ENCODE data around the gene SPPL3.
A peak's percentile ranks its signal among the peaks of the same experiment; 100 is the strongest.

Gene SPPL3

DNA sequence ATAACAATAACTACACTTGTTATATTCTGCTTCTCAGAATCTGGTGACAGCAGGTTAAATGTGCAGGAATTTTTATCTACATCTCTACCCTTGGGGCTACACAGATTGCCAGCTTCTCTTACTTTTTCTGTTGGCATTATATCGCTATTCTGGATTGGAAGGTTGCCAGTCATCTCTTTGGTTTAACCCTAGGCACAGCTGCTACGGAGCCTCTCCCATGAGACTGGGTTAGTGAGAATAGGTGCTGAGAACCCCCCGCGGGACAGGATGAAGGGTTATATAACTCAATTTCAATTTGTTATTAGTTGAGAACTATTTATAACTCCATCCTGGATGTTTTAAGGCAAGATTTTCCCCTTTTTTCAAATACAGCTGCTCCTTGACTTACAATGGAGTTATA lies 105.5 kb downstream of the SPPL3 start (continued):
- TF ChIP-seq ZNF366 (tag by site-specific recombination; conservative IDR thresholded peaks at IDR 0.05): no peak

DNA sequence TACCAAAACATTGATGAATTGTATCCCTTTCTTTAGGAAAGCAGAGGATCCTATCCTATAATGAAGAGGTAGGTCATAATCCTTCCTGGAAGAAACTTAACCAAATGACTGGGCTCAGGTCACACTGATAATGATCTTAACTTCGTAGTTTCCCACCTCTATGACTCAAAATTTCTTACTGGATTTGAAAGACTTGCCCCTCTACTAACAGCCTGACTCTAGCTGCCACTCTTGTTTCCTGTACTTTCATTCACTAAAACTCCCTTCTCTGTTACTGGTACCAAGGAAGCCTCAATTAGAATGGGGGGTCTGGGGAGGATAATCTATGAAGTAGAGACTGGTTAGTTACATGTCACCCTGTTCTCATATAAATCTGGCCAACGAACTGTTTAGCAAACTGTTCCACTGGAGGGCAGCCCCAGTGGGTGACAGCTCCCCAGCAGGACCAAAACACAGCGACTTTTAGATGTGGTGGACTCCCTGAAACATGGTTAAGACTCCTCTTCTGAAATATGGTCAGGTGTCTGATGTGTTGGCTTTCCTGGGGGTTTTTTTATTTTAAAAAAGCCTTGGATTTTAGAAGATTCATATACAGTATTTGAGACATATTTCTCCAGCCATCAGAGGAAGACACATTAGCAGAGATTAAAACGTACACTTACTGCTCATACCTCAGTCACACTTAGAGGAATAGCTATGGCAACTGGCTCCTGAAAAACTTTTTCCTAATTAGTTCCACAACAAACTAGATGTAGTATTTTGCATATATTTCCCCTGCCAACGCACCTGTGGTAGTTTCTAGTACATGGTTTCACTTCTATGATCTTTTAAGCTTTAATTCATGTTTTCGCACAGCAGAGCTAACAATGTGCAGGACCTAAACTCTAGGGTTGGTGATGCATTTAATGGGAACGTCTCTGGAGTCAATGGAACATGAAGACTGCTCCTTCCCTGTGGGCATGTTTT lies 106.2 kb downstream of the SPPL3 start:
- POLR2A ChIA-PET: no interaction called here
- no peak for TF ChIP-seq SP7 (tag by site-specific recombination; IDR thresholded peaks at IDR 0.05)
- no peak for TF ChIP-seq ZNF544 (tag by site-specific recombination; IDR thresholded peaks at IDR 0.05)
- Histone ChIP-seq H3K9me3 (ENCODE audit: control insufficient read depth, insufficient read depth, low read depth, low read length) (no peaks in the 10 kb centered on the region), H3K27ac (ENCODE audit: extremely low read depth, low read depth, low read length) (no peak overlapping the region), H3K4me1 (ENCODE audit: control insufficient read depth, insufficient read depth, low read length) (no peaks in the 10 kb centered on the region), H3K4me3 (ENCODE audit: low read depth, low read length) (no peak overlapping the region), H3K36me3 (ENCODE audit: control insufficient read depth in 2 of 2, insufficient read depth in 1 of 2, low read length in 2 of 2) (no peaks in the 10 kb centered on the region; a peak in 1 of 3 replicates)
- CTCF ChIA-PET: interaction anchor here (0.7 kb wide), 2 partner anchors 50 to 76 kb away, joined by 3 read pairs; no protein-coding TSS in a partner anchor

DNA sequence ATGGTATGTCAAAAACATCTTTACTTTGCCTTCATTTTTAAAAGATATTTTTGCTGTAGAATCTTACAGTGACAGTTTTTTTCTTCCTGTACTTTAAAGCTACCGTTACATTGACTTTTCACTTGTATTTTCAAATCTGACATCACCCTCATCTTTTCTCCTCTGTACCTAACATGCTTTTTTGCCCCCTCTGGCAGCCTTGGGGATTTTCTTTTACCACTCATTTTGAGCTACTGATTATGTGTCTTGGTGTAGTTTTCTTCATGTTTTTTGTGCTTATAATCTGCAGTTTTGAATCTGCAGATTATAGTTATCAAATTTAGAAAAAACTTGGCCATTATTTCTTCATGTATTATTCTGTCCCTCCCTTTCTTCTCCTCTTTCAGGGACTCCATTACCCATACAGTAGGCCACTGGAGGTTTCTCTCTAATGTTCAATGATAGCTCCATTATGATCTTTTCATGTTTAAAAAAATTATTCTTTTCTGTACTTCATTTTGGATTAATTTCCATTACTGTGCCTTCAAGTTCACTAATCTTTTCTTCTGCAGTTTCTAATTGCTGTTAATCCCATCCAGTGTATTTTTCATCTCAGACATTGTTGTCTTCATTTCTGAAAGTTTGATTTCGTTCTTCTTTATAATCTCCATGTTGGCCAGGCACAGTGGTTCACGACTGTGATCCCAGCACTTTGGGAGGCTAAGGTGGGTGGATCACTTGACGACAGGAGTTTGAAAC lies 108.5 kb downstream of the SPPL3 start:
- no peak overlapping the region for H3K27ac ChIP-seq (ENCODE audit: extremely low read depth, low read depth, low read length)
- POLR2A ChIA-PET: interaction anchor here (0.6 kb wide), 1 partner anchor 117 kb away, joined by 5 read pairs; no protein-coding TSS in a partner anchor
- no peak overlapping the region for H3K4me3 ChIP-seq (ENCODE audit: low read depth, low read length)
- CTCF ChIA-PET: interaction anchor here (0.6 to 1.1 kb wide), 3 partner anchors 11 to 263 kb away, joined by 3 to 9 read pairs (median 4); no protein-coding TSS in a partner anchor
- TF ChIP-seq ZNF561 (tag by site-specific recombination; IDR thresholded peaks at IDR 0.05; ENCODE audit: borderline replicate concordance): no peak
- TF ChIP-seq ZNF76 (tag by site-specific recombination; IDR thresholded peaks at IDR 0.05; ENCODE audit: borderline replicate concordance, low read depth): no peak
- TF ChIP-seq, protein P1, sequence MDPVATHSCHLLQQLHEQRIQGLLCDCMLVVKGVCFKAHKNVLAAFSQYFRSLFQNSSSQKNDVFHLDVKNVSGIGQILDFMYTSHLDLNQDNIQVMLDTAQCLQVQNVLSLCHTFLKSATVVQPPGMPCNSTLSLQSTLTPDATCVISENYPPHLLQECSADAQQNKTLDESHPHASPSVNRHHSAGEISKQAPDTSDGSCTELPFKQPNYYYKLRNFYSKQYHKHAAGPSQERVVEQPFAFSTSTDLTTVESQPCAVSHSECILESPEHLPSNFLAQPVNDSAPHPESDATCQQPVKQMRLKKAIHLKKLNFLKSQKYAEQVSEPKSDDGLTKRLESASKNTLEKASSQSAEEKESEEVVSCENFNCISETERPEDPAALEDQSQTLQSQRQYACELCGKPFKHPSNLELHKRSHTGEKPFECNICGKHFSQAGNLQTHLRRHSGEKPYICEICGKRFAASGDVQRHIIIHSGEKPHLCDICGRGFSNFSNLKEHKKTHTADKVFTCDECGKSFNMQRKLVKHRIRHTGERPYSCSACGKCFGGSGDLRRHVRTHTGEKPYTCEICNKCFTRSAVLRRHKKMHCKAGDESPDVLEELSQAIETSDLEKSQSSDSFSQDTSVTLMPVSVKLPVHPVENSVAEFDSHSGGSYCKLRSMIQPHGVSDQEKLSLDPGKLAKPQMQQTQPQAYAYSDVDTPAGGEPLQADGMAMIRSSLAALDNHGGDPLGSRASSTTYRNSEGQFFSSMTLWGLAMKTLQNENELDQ (tag by site-specific recombination; IDR thresholded peaks at IDR 0.05; ENCODE audit: low read depth): no peak
- TF ChIP-seq, protein P2, sequence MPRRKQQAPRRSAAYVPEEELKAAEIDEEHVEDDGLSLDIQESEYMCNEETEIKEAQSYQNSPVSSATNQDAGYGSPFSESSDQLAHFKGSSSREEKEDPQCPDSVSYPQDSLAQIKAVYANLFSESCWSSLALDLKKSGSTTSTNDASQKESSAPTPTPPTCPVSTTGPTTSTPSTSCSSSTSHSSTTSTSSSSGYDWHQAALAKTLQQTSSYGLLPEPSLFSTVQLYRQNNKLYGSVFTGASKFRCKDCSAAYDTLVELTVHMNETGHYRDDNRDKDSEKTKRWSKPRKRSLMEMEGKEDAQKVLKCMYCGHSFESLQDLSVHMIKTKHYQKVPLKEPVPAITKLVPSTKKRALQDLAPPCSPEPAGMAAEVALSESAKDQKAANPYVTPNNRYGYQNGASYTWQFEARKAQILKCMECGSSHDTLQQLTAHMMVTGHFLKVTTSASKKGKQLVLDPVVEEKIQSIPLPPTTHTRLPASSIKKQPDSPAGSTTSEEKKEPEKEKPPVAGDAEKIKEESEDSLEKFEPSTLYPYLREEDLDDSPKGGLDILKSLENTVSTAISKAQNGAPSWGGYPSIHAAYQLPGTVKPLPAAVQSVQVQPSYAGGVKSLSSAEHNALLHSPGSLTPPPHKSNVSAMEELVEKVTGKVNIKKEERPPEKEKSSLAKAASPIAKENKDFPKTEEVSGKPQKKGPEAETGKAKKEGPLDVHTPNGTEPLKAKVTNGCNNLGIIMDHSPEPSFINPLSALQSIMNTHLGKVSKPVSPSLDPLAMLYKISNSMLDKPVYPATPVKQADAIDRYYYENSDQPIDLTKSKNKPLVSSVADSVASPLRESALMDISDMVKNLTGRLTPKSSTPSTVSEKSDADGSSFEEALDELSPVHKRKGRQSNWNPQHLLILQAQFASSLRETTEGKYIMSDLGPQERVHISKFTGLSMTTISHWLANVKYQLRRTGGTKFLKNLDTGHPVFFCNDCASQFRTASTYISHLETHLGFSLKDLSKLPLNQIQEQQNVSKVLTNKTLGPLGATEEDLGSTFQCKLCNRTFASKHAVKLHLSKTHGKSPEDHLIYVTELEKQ (tag by site-specific recombination; IDR thresholded peaks at IDR 0.05; ENCODE audit: borderline replicate concordance): no peak
- no peak for TF ChIP-seq ZNF48 (tag by site-specific recombination; IDR thresholded peaks at IDR 0.05)
- TF ChIP-seq IKZF3 (tag by site-specific recombination; IDR thresholded peaks at IDR 0.05): no peak
- TF ChIP-seq, protein P3, sequence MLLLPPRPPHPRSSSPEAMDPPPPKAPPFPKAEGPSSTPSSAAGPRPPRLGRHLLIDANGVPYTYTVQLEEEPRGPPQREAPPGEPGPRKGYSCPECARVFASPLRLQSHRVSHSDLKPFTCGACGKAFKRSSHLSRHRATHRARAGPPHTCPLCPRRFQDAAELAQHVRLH (tag by site-specific recombination; IDR thresholded peaks at IDR 0.05): peak; percentile 44; the same call in 1 of the 2 replicates
- no peak for TF ChIP-seq ZNF174 (tag by site-specific recombination; IDR thresholded peaks at IDR 0.05)
- TF ChIP-seq, protein P4, sequence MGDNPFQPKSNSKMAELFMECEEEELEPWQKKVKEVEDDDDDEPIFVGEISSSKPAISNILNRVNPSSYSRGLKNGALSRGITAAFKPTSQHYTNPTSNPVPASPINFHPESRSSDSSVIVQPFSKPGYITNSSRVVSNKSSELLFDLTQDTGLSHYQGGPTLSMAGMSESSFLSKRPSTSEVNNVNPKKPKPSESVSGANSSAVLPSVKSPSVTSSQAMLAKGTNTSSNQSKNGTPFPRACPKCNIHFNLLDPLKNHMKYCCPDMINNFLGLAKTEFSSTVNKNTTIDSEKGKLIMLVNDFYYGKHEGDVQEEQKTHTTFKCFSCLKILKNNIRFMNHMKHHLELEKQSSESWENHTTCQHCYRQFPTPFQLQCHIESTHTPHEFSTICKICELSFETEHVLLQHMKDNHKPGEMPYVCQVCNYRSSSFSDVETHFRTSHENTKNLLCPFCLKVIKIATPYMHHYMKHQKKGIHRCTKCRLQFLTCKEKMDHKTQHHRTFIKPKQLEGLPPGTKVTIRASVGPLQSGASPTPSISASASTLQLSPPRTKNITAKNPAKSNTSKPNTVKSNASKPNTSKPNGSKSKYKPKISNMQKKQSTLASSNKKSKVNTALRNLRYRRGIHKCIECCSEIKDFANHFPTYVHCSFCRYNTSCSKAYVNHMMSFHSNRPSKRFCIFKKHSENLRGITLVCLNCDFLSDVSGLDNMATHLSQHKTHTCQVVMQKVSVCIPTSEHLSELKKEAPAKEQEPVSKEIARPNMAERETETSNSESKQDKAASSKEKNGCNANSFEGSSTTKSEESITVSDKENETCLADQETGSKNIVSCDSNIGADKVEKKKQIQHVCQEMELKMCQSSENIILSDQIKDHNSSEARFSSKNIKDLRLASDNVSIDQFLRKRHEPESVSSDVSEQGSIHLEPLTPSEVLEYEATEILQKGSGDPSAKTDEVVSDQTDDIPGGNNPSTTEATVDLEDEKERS (tag by site-specific recombination; IDR thresholded peaks at IDR 0.05): peak; percentile 71; the same call in 1 of the 2 replicates
- TF ChIP-seq, protein P5, sequence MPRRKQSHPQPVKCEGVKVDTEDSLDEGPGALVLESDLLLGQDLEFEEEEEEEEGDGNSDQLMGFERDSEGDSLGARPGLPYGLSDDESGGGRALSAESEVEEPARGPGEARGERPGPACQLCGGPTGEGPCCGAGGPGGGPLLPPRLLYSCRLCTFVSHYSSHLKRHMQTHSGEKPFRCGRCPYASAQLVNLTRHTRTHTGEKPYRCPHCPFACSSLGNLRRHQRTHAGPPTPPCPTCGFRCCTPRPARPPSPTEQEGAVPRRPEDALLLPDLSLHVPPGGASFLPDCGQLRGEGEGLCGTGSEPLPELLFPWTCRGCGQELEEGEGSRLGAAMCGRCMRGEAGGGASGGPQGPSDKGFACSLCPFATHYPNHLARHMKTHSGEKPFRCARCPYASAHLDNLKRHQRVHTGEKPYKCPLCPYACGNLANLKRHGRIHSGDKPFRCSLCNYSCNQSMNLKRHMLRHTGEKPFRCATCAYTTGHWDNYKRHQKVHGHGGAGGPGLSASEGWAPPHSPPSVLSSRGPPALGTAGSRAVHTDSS (tag by site-specific recombination; IDR thresholded peaks at IDR 0.05): no peak
- TF ChIP-seq SETDB1 (IDR thresholded peaks at IDR 0.05; ENCODE audit: insufficient read length, low read length): peak; percentile 51
- H3K36me3 ChIP-seq (ENCODE audit: control insufficient read depth in 2 of 2, insufficient read depth in 1 of 2, low read length in 2 of 2): no peaks in the 10 kb centered on the region
- H3K4me1 ChIP-seq (ENCODE audit: control insufficient read depth, insufficient read depth, low read length): no peaks in the 10 kb centered on the region
- no peaks in the 10 kb centered on the region for H3K9me3 ChIP-seq (ENCODE audit: control insufficient read depth, insufficient read depth, low read depth, low read length)

All from HEK293 (cell line).